Tibial nerve (tissue), 4 donors: ENCODE measurements around the gene NLE1. TPM values are rescaled to one million over a fixed set of nuclear protein-coding genes. Genes with fewer than 3 reads are reported as not detected.

ENCODE experiments used
- DNase-seq, 2 donors: peaks; one replicate each; pipeline ENCODE4 v3.0.0-alpha.2; 2019; ENCODE audit warnings: low spot score in 2 of 2
- H3K27ac ChIP-seq, 4 donors: fragments of 200-600 bp; sonication (generic) in 3 of 4; one replicate each; pipeline ENCODE4 v1.5.1; 2017 to 2019; ENCODE audit warnings: mild to moderate bottlenecking in 1 of 4
- H3K27me3 ChIP-seq, 2 donors: fragments of 200-600 bp; sonication (generic) in 1 of 2; one replicate each; pipeline versions ENCODE4 v1.5.1 to v1.6.0; 2017 to 2019
- H3K36me3 ChIP-seq, 3 donors: fragments of 200-600 bp; sonication (generic); one replicate each; pipeline ENCODE4 v1.5.1; 2018 to 2019
- H3K4me1 ChIP-seq, 4 donors: fragments of 200-600 bp; sonication (generic) in 3 of 4; one replicate each; pipeline ENCODE4 v1.5.1; 2017 to 2019
- H3K4me3 ChIP-seq, 4 donors: fragments of 200-600 bp; sonication (generic) in 3 of 4; one replicate each; pipeline ENCODE4 v1.5.1; 2017 to 2019; ENCODE audit warnings: mild to moderate bottlenecking in 1 of 4, moderate library complexity in 1 of 4
- H3K9me3 ChIP-seq, 4 donors: fragments of 200-600 bp; sonication (generic) in 3 of 4; one replicate each; pipeline ENCODE4 v1.5.1; 2017 to 2019
- EP300 ChIP-seq, 2 donors: sonication (generic); formaldehyde crosslinking; IDR thresholded peaks; one replicate each; pipeline ENCODE4 v1.6.1; 2017; ENCODE audit warnings: antibody characterized with exemption in 2 of 2, mild to moderate bottlenecking in 1 of 2
- POLR2A ChIP-seq, 2 donors: fragments of 450-650 bp; IDR thresholded peaks; one replicate each; pipeline ENCODE4 v1.6.1; 2017; ENCODE audit warnings: antibody characterized with exemption in 2 of 2, mild to moderate bottlenecking in 2 of 2, moderate library complexity in 2 of 2
- WGBS, 2 donors: methylation state at CpG; one replicate each; pipeline ENCODE4 v1.1.5; 2018; 5-methylcytosine and 5-hydroxymethylcytosine counted together
- total RNA-seq, 4 donors: library from RNA; depleted of rRNA; stranded (reverse); fragments of >200 nt; gene quantifications; one replicate each; pipeline ENCODE4 v1.1.0, GENCODE V29; 2016
- TF ChIP-seq, protein P1 (sequence below), 5 experiments: fragments of 200-600 bp in 3 of 5; fragments of 450-650 bp in 2 of 5; sonication (generic) in 3 of 5; IDR thresholded peaks; one replicate each; pipeline ENCODE4 v1.5.1; 2016 to 2019; ENCODE audit warnings: antibody characterized with exemption in 5 of 5, mild to moderate bottlenecking in 3 of 5, moderate library complexity in 2 of 5

Gene NLE1
- total RNA-seq, 4 donors from 2014 or later: 10.4 to 32.1 (median 17.1) TPM

DNA sequence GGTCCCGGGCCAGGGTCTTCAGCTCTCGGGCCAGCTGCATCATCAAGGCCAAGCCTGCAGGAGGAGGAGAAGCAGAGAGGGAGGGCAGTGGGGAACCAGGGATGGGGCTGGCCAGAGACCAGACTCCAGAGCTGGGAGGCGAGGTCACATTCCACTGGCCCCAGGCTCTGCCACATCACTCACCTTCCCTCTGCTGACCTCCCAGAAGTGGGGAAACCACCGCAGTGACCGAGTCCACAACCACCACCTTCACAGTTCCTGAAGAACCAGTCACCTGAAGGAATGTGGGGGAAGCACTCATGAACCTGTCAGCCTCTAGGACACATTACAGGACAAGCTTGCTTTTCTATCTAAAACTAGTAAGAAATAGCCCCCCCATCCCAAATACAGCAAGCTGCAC lies 38.8 kb downstream of the NLE1 start:
- Histone ChIP-seq H3K9me3 (no peaks in the 10 kb centered on the region), H3K27me3 (no peaks in the 10 kb centered on the region), H3K27ac (no peak overlapping the region), H3K4me1 (no peaks in the 10 kb centered on the region), H3K36me3 (peaks cover 0 to 91% (median 4%) of the 10 kb centered on the region in 3 donors), H3K4me3 (no peak overlapping the region)
- 89 to 93% methylated on average over 5 of the region's 5 CpGs for WGBS, 2 donors
- no peak for DNase-seq
- TF ChIP-seq EP300 (IDR thresholded peaks at IDR 0.05) (no peak), POLR2A (IDR thresholded peaks at IDR 0.05) (no peak)
- TF ChIP-seq, protein P1, sequence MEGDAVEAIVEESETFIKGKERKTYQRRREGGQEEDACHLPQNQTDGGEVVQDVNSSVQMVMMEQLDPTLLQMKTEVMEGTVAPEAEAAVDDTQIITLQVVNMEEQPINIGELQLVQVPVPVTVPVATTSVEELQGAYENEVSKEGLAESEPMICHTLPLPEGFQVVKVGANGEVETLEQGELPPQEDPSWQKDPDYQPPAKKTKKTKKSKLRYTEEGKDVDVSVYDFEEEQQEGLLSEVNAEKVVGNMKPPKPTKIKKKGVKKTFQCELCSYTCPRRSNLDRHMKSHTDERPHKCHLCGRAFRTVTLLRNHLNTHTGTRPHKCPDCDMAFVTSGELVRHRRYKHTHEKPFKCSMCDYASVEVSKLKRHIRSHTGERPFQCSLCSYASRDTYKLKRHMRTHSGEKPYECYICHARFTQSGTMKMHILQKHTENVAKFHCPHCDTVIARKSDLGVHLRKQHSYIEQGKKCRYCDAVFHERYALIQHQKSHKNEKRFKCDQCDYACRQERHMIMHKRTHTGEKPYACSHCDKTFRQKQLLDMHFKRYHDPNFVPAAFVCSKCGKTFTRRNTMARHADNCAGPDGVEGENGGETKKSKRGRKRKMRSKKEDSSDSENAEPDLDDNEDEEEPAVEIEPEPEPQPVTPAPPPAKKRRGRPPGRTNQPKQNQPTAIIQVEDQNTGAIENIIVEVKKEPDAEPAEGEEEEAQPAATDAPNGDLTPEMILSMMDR (IDR thresholded peaks at IDR 0.05): no peak

DNA sequence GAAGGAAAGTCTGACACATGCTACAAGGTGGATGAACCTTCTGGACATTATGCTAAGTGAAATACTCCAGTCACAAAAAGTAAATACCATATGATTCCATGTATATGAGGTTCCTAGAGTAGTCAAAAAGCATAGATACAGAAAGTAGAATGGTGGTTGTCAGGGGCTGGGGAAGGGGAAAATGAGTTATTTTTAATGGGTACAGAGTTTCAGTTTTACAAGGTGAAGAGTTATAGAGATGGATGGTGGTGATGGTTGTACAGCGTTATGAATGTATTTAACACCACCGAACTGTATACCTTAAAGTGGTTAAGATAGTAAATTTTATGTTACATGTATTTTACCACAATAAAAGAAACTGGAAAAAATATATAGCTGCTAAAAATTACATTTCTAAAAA lies 40.4 kb downstream of the NLE1 start:
- no peaks in the 10 kb centered on the region for H3K9me3 ChIP-seq
- H3K27me3 ChIP-seq: no peaks in the 10 kb centered on the region
- no peaks in the 10 kb centered on the region for H3K4me1 ChIP-seq
- TF ChIP-seq EP300 (IDR thresholded peaks at IDR 0.05) (no peak), POLR2A (IDR thresholded peaks at IDR 0.05) (no peak)
- TF ChIP-seq, protein P1 (IDR thresholded peaks at IDR 0.05): no peak
- 91 to 94% methylated on average over 2 of the region's 2 CpGs for WGBS, 2 donors
- peaks cover 0 to 90% (median 4%) of the 10 kb centered on the region in 3 donors for H3K36me3 ChIP-seq
- DNase-seq: no peak
- no peak overlapping the region for H3K4me3 ChIP-seq
- H3K27ac ChIP-seq: no peak overlapping the region

DNA sequence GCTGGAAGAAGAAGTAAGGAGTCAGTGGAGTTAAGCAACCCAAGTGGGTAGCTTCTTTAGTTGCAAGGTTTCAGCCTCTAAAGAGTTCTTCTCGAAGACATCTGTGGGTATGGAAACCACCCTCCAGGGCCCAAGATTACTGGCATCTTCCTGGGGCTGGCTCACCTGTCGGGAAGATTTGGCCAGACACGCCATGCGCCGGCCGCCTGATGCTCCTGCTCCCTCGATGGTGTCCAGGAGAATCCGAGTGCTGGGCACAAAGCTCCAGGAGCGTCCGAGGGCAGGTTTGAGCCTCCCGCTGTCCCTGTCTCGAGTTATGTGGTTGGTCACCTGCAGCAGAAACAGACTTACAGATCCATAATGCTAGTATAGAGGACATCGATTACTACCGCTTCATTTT lies 41.1 kb downstream of the NLE1 start:
- Histone ChIP-seq H3K27ac (no peak overlapping the region), H3K36me3 (peaks cover 0 to 83% (median 0%) of the 10 kb centered on the region in 3 donors)
- 93 to 95% methylated on average over 12 to 14 of the region's 14 CpGs for WGBS, 2 donors

DNA sequence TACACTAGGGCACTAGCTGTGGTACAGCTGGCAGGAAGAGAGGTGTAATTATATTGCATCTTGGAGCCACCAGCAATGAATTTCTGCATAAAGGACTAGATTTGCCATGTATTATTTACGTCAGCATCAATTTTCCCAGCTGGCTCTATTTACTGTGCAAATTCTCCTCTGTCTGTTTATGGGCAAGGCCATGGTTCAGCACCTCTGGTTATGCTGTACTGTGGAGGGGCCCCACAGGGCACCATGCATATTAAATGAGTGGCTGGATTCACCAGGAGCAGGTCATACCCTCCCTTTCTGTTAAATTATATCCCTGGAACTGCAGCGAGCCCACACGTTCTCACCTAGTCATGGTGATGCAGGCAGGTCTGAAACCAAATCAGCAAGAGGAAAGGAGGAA lies 42.2 kb downstream of the NLE1 start:
- H3K27ac ChIP-seq: no peak overlapping the region
- 81 to 85% methylated on average over 3 of the region's 3 CpGs for WGBS, 2 donors
- H3K4me1 ChIP-seq: no peaks in the 10 kb centered on the region
- no peaks in the 10 kb centered on the region for H3K9me3 ChIP-seq
- DNase-seq: no peak
- no peak overlapping the region for H3K4me3 ChIP-seq
- peaks cover 0 to 72% (median 0%) of the 10 kb centered on the region in 3 donors for H3K36me3 ChIP-seq
- H3K27me3 ChIP-seq: no peaks in the 10 kb centered on the region
- TF ChIP-seq EP300 (IDR thresholded peaks at IDR 0.05) (no peak), POLR2A (IDR thresholded peaks at IDR 0.05) (no peak)
- TF ChIP-seq, protein P1 (IDR thresholded peaks at IDR 0.05): no peak

More for the DNA sequence above, 41.1 kb downstream of the NLE1 start:
- Histone ChIP-seq H3K4me1 (no peaks in the 10 kb centered on the region), H3K9me3 (no peaks in the 10 kb centered on the region), H3K4me3 (no peak overlapping the region), H3K27me3 (no peaks in the 10 kb centered on the region)
- no peak for DNase-seq
- TF ChIP-seq EP300 (IDR thresholded peaks at IDR 0.05) (no peak), POLR2A (IDR thresholded peaks at IDR 0.05) (no peak)
- TF ChIP-seq, protein P1 (IDR thresholded peaks at IDR 0.05): no peak

DNA sequence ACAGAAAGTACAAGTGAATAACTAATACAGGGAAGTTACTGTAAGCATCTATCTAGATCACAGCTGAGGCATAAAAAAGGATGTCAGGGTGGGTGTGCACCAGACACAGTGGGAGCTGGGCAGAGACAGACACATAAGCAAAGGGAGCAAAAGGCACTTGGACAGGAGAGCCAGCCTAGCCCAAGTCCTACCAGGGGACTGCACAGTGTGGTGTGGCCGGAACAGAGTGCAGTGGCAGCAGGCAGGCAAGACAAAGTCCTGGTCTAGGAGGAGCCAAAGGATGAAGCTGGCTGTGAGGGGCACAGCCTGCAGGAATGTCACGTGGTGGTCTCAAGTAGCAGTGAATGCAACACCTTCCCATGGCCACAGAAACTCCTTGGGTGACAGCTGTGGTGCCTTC lies 44.3 kb downstream of the NLE1 start:
- peaks cover 0 to 51% (median 0%) of the 10 kb centered on the region in 3 donors for H3K36me3 ChIP-seq
- WGBS, 2 donors: 84 to 88% methylated on average over 2 of the region's 2 CpGs
- no peaks in the 10 kb centered on the region for H3K27me3 ChIP-seq
- no peak overlapping the region for H3K4me3 ChIP-seq
- TF ChIP-seq, protein P1 (IDR thresholded peaks at IDR 0.05): no peak
- TF ChIP-seq POLR2A (IDR thresholded peaks at IDR 0.05) (no peak), EP300 (IDR thresholded peaks at IDR 0.05) (no peak)
- no peaks in the 10 kb centered on the region for H3K4me1 ChIP-seq
- no peak overlapping the region for H3K27ac ChIP-seq
- no peaks in the 10 kb centered on the region for H3K9me3 ChIP-seq
- DNase-seq: no peak
